ES-I3 (cell line): ENCODE data around the gene RALGPS2.

Source experiments
- H3K36me3 ChIP-seq: 2 replicates; pipeline ENCODE4 v1.6.1; 2013; ENCODE audit warnings: mild to moderate bottlenecking, low read length, control low read depth, moderate library complexity; ENCODE audit not compliant: insufficient read depth
- H3K4me1 ChIP-seq: 2 replicates; pipeline ENCODE4 v1.6.1; 2013; ENCODE audit warnings: mild to moderate bottlenecking, control low read depth, low read length; ENCODE audit not compliant: insufficient read depth
- H3K9ac ChIP-seq: 2 replicates; pipeline ENCODE4 v1.6.1; 2013; ENCODE audit warnings: low read depth, mild to moderate bottlenecking, low read length, moderate library complexity
- H3K9me3 ChIP-seq: 2 replicates; pipeline ENCODE4 v1.6.1; 2013; ENCODE audit warnings: mild to moderate bottlenecking, low read length, moderate library complexity; ENCODE audit not compliant: control insufficient read depth, insufficient read depth

The RALGPS2 gene

GRCh38 chr1:178871551-178872320, 146.7 kb downstream of the RALGPS2 start:
- Histone ChIP-seq H3K9ac (no peak overlapping the region), H3K4me1 (peaks cover 23% of the 10 kb centered on the region), H3K36me3 (no peaks in the 10 kb centered on the region), H3K9me3 (no peaks in the 10 kb centered on the region)

- Histone ChIP-seq H3K9ac (no peak overlapping the region), H3K4me1 (peaks cover 20% of the 10 kb centered on the region), H3K9me3 (no peaks in the 10 kb centered on the region), H3K36me3 (no peaks in the 10 kb centered on the region)
Observed at GRCh38 chr1:178874966-178875365, 149.9 kb downstream of the RALGPS2 start.

GRCh38 chr1:178875936-178876335, 150.9 kb downstream of the RALGPS2 start:
- Histone ChIP-seq H3K9ac (no peak overlapping the region), H3K4me1 (peaks cover 10% of the 10 kb centered on the region), H3K36me3 (no peaks in the 10 kb centered on the region), H3K9me3 (no peaks in the 10 kb centered on the region)

- no peaks in the 10 kb centered on the region for H3K9me3 ChIP-seq
- no peaks in the 10 kb centered on the region for H3K4me1 ChIP-seq
- no peaks in the 10 kb centered on the region for H3K36me3 ChIP-seq
- no peak overlapping the region for H3K9ac ChIP-seq
Observed at GRCh38 chr1:178877896-178878295, 152.9 kb downstream of the RALGPS2 start.

GRCh38 chr1:178881950-178882349, 156.9 kb downstream of the RALGPS2 start:
- no peak overlapping the region for H3K9ac ChIP-seq
- H3K36me3 ChIP-seq: no peaks in the 10 kb centered on the region
- H3K4me1 ChIP-seq: no peaks in the 10 kb centered on the region
- no peaks in the 10 kb centered on the region for H3K9me3 ChIP-seq

GRCh38 chr1:178885869-178886268, 160.8 kb downstream of the RALGPS2 start:
- Histone ChIP-seq H3K9ac (no peak overlapping the region), H3K9me3 (no peaks in the 10 kb centered on the region), H3K36me3 (no peaks in the 10 kb centered on the region; the same call in 1 of the 2 replicates), H3K4me1 (no peaks in the 10 kb centered on the region)

- no peaks in the 10 kb centered on the region for H3K4me1 ChIP-seq
- no peaks in the 10 kb centered on the region; the same call in 1 of the 2 replicates for H3K36me3 ChIP-seq
- no peaks in the 10 kb centered on the region for H3K9me3 ChIP-seq
- H3K9ac ChIP-seq: no peak overlapping the region
Observed at GRCh38 chr1:178886551-178886950, 161.5 kb downstream of the RALGPS2 start.

- no peaks in the 10 kb centered on the region; the same call in 1 of the 2 replicates for H3K36me3 ChIP-seq
Observed at GRCh38 chr1:178895928-178896327, 170.9 kb downstream of the RALGPS2 start.

GRCh38 chr1:178898401-178898800, 173.4 kb downstream of the RALGPS2 start:
- Histone ChIP-seq H3K4me1 (no peaks in the 10 kb centered on the region), H3K9me3 (no peaks in the 10 kb centered on the region), H3K36me3 (no peaks in the 10 kb centered on the region; the same call in 1 of the 2 replicates), H3K9ac (no peak overlapping the region)

More at GRCh38 chr1:178895928-178896327, 170.9 kb downstream of the RALGPS2 start:
- Histone ChIP-seq H3K9ac (no peak overlapping the region), H3K9me3 (no peaks in the 10 kb centered on the region), H3K4me1 (no peaks in the 10 kb centered on the region)

- H3K9me3 ChIP-seq: no peaks in the 10 kb centered on the region
- H3K36me3 ChIP-seq: no peaks in the 10 kb centered on the region; the same call in 1 of the 2 replicates
- no peaks in the 10 kb centered on the region for H3K4me1 ChIP-seq
- no peak overlapping the region for H3K9ac ChIP-seq
Observed at GRCh38 chr1:178899402-178899801, 174.4 kb downstream of the RALGPS2 start.

- Histone ChIP-seq H3K9ac (no peak overlapping the region), H3K4me1 (no peaks in the 10 kb centered on the region), H3K36me3 (no peaks in the 10 kb centered on the region; the same call in 1 of the 2 replicates), H3K9me3 (no peaks in the 10 kb centered on the region)
Observed at GRCh38 chr1:178901482-178902125, 176.6 kb downstream of the RALGPS2 start.

- Histone ChIP-seq H3K9me3 (no peaks in the 10 kb centered on the region), H3K9ac (no peak overlapping the region), H3K4me1 (no peaks in the 10 kb centered on the region), H3K36me3 (no peaks in the 10 kb centered on the region)
Observed at GRCh38 chr1:178908358-178908757, 183.3 kb downstream of the RALGPS2 start.

GRCh38 chr1:178910023-178910422, 185.0 kb downstream of the RALGPS2 start:
- Histone ChIP-seq H3K9me3 (no peaks in the 10 kb centered on the region), H3K4me1 (no peaks in the 10 kb centered on the region), H3K36me3 (no peaks in the 10 kb centered on the region), H3K9ac (no peak overlapping the region)

- Histone ChIP-seq H3K9me3 (no peaks in the 10 kb centered on the region), H3K9ac (no peak overlapping the region), H3K36me3 (no peaks in the 10 kb centered on the region; the same call in 1 of the 2 replicates), H3K4me1 (no peaks in the 10 kb centered on the region)
Observed at GRCh38 chr1:178912597-178912996, 187.6 kb downstream of the RALGPS2 start.
